Kidney glomerular epithelial cell (primary cell): ENCODE measurements around the gene BPIFB2.
"Not testable (repeated sequence)": the region's sequence is repeated elsewhere in the genome, so short reads cannot be mapped to it uniquely, and the experiment has no call there.

Experiments used
- DNase-seq: peaks from one replicate; lab custom pipeline; 2025; lab: John Stamatoyannopoulos, UW

The BPIFB2 gene

GRCh38 chr20:33007376-33008335, at the start of gene BPIFB2:
TSS of gene BPIFB2 (plus strand) at chr20:33007704. CDS start at chr20:33008575, 871 bp downstream.
- no peak for DNase-seq

- DNase-seq = no peak
Observed at GRCh38 chr20:32958574-32958973, 48.9 kb upstream of the BPIFB2 start.

- no peak for DNase-seq
Observed at GRCh38 chr20:32959351-32960221, 47.9 kb upstream of the BPIFB2 start.

- no peak for DNase-seq
Observed at GRCh38 chr20:32960222-32960518, 47.3 kb upstream of the BPIFB2 start.

GRCh38 chr20:32960849-32961731, 46.4 kb upstream of the BPIFB2 start:
- DNase-seq = no peak

GRCh38 chr20:32962053-32962452, 45.5 kb upstream of the BPIFB2 start:
- no peak for DNase-seq

GRCh38 chr20:32962646-32963045, 44.9 kb upstream of the BPIFB2 start:
- DNase-seq = not testable (repeated sequence)

GRCh38 chr20:32963176-32963575, 44.3 kb upstream of the BPIFB2 start:
- no peak for DNase-seq

- no peak for DNase-seq
Observed at GRCh38 chr20:32964575-32964974, 42.9 kb upstream of the BPIFB2 start.

- DNase-seq = no peak
Observed at GRCh38 chr20:32965115-32965514, 42.4 kb upstream of the BPIFB2 start.

GRCh38 chr20:32965581-32966373, 41.7 kb upstream of the BPIFB2 start:
- no peak for DNase-seq

- DNase-seq = no peak
Observed at GRCh38 chr20:32966382-32966781, 41.1 kb upstream of the BPIFB2 start.

GRCh38 chr20:32966881-32967781, 40.4 kb upstream of the BPIFB2 start:
- no peak for DNase-seq

GRCh38 chr20:32967961-32968457, 39.5 kb upstream of the BPIFB2 start:
- no peak for DNase-seq

- no peak for DNase-seq
Observed at GRCh38 chr20:32968478-32969241, 38.8 kb upstream of the BPIFB2 start.

- no peak for DNase-seq
Observed at GRCh38 chr20:32969356-32970114, 38.0 kb upstream of the BPIFB2 start.

- DNase-seq = no peak
Observed at GRCh38 chr20:32970115-32970972, 37.2 kb upstream of the BPIFB2 start.
